ENCODE measurements around the gene ARMH3.

- TF ChIP-seq CTCF (IDR thresholded peaks at IDR 0.05; ENCODE audit: low read length) (no peak), EZH2 (optimal IDR thresholded peaks at IDR 0.05; ENCODE audit: low read depth, low read length) (no peak), EZH2phosphoT487 (IDR thresholded peaks at IDR 0.05; ENCODE audit: low read length) (no peak)
These were observed 10.7 kb downstream of the ARMH3 start for GRCh38 chr10:102045292-102045691.
